GM12801 (cell line): ENCODE measurements around the gene EIF5.

Source experiments
- CTCF ChIP-seq: IDR thresholded peaks from one replicate; pipeline ENCODE4 v1.5.1; 2011; ENCODE audit warnings: control low read depth; ENCODE audit not compliant: insufficient read length; ENCODE audit errors: extremely low read depth

The EIF5 gene

GRCh38 chr14:103386713-103387329 lies 52.8 kb downstream of the EIF5 start:
- TF ChIP-seq CTCF: no peak

- no peak for TF ChIP-seq CTCF
Observed at GRCh38 chr14:103388664-103389063, 54.6 kb downstream of the EIF5 start.

GRCh38 chr14:103390605-103391004 lies 56.6 kb downstream of the EIF5 start:
- no peak for TF ChIP-seq CTCF

- TF ChIP-seq CTCF: no peak
Observed at GRCh38 chr14:103391048-103391447, 57.0 kb downstream of the EIF5 start.

- no peak for TF ChIP-seq CTCF
Observed at GRCh38 chr14:103392106-103392505, 58.1 kb downstream of the EIF5 start.

GRCh38 chr14:103392572-103392971 lies 58.5 kb downstream of the EIF5 start:
- TF ChIP-seq CTCF: no peak

GRCh38 chr14:103393070-103393469 lies 59.0 kb downstream of the EIF5 start:
- no peak for TF ChIP-seq CTCF
